ENCODE measurements around the gene PARP8.
"Not testable (repeated sequence)": the region's sequence is repeated elsewhere in the genome, so short reads cannot be mapped to it uniquely, and the experiment has no call there.

The PARP8 gene

DNA sequence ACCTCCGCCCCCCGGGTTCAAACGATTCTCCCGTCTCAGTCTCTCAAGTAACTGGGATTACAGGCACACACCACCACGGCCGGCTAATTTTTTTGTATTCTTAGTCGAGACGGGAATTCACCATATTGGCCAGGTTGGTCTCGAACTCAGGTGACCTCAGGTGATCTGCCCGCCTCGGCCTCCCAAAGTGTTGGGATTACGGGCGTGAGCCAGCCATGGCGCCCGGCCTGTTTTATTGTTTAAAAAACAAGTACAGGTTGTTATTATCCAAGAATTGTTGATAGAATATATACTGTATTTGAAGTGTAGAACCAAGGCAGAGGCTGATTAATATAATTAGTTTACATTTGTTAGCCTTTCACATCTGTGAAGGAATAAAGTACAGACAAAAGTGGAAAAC is 8.9 kb downstream of the PARP8 start:
- DNase-seq (ENCODE audit: low read depth in 1 of 2, low spot score in 1 of 2), result no peak

GRCh38 chr5:50679554-50679953 is 13.1 kb downstream of the PARP8 start:
- DNase-seq (ENCODE audit: low read depth in 1 of 2, low spot score in 1 of 2), result not testable (repeated sequence)

DNA sequence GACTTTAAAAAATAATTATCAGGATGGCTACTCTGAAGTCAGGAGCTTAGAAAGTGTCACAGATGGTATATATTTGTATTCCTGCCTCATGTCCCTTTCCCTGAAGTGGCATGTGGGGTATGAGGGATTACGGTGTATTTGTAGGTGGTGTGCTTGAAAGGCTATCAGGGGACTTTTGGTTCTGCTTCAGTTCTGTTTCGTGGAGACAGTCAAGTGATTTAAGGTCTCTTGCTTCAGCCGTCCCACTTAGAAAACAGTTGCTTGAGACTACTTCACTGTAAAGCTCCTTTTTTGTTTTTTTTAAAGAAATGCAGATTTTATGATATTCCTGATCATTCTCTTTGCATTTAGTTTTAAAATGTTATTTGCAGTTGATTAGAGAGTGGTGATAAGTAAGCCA is 18.3 kb downstream of the PARP8 start:
- no peak for DNase-seq (ENCODE audit: low read depth in 1 of 2, low spot score in 1 of 2)

GRCh38 chr5:50687548-50687947 is 21.1 kb downstream of the PARP8 start:
- DNase-seq (ENCODE audit: low read depth in 1 of 2, low spot score in 1 of 2), result no peak

DNA sequence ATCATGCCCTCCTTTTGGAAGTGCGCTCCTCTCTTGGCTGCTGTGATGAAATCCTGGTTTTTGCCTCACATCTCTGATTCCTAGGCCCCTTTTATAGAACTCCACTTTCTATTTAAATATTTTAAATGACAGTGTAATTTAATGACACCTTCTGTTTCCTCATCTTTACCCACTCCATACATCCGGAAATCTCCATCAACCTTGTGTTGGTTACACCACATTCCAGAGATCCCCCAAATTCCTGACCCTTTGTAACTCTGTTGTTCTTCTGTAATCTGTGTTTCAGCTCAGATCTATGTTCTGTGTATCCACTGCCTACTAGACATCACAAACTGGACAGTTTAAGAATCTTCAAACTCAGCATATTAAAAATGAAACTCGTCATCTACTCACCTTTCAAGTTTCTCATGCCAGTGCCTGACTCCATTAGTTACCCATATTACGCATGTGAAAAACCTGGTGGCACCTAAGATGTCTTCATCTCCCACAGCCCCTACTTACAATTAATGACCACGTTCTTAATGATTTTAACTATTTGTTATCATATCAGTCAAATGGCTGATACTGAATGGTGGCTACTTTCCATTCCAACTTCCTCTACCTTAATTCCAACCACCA is 25.1 kb downstream of the PARP8 start:
- no peak for DNase-seq (ENCODE audit: low read depth in 1 of 2, low spot score in 1 of 2)

GRCh38 chr5:50694027-50694590 is 27.7 kb downstream of the PARP8 start:
- no peak for DNase-seq (ENCODE audit: low read depth in 1 of 2, low spot score in 1 of 2)

DNA sequence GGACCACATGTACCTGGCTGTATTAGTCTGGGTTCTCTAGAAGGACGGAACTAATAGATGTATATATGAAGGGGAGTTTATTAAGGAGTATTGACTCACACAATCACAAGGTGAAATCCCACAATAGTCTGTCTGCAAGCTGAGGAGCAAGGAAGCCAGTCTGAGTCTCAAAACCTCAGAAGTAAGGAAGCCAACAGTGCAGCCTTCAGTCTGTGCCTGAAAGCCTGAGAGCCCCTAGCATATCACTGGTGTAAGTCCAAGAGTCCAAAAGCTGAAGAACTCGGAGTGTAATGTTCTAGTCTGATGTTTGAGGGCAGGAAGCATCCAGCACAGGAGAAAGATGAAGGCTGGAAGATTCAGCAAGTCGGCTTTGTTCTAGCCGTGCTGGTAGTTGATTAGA is 28.2 kb downstream of the PARP8 start:
- DNase-seq (ENCODE audit: low read depth in 1 of 2, low spot score in 1 of 2), result not testable (repeated sequence)

GRCh38 chr5:50697739-50698138 is 31.3 kb downstream of the PARP8 start:
- no peak for DNase-seq (ENCODE audit: low read depth in 1 of 2, low spot score in 1 of 2)

DNA sequence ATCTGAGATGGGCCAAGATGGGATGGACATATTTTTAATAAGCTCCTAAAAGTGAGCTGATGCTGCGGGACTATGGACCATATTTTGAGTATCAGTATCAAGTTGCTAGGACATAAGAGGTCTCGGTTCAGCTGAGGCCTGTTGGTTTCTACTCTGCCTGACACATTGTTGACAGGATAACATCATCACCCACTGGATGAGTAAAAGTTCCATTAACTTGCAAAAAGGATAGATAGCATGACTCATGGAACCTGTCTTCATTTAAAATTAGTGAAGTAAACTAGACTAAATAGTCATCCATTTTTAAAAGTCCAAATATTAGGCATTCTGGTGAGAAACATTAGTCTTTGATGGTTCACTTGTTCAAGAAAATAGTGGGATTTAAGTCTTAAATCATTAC is 33.3 kb downstream of the PARP8 start:
- peak in 1 of 2 donors; percentile 18 for DNase-seq (ENCODE audit: low read depth in 1 of 2, low spot score in 1 of 2)

- DNase-seq (ENCODE audit: low read depth in 1 of 2, low spot score in 1 of 2), result no peak
These were observed 34.3 kb downstream of the PARP8 start for GRCh38 chr5:50700706-50701105.

DNA sequence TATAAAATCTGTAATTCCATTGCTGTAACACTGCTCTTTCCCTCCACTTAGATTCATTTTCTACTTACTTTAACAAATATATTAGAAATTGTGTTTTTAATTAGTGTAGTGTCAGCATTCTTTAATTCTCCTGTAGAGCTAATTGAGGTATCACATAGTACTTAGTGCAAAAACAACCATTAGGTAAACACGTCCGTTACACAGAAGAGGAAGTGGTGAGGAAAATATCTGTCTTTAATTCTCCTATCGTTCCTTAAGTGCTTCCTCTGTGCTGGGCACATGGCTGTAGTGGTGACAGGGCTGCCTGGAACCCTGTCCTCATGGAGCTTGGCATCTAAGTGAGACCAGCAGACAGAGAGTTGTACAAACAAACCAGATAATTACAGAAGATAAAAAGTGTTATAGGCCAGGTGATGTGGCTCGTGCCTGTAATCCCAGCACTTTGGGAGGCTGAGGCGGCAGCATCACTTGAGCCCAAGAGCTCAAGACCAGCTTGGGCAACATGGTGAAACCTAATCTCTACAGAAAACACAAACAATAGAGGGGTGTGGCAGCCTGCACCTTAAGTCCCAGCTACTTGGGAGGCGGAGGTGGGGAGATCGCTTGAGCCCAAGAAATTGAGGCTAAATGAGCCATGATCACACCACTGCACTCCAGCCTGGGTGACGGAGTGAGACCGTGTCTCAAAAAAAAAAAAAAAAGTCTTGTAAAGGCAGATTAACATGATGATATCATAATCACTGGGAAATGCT is 36.4 kb downstream of the PARP8 start:
- DNase-seq (ENCODE audit: low read depth in 1 of 2, low spot score in 1 of 2), result no peak

GRCh38 chr5:50703367-50703666 is 36.9 kb downstream of the PARP8 start:
- DNase-seq (ENCODE audit: low read depth in 1 of 2, low spot score in 1 of 2), result no peak

- no peak for DNase-seq (ENCODE audit: low read depth in 1 of 2, low spot score in 1 of 2)
These were observed 38.3 kb downstream of the PARP8 start for GRCh38 chr5:50704730-50705129.

DNA sequence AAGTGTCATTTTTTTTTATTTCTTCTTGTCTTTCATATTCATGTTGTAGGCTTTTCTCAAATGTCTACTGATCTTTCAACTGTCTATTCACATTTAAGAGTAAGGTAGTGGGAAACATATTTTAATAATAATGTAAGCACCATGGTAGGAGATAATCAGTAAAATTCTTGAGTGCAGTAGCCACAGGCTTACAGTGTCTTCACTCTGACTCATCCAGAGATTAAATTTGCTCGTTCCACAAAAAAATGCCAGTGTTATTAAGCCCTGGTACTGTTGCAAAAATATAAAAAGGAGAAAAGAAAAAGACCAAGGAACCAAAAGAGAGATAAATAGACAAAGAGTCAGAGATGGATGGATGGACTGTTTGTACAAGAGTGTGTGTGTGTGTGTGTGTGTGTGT is 43.0 kb downstream of the PARP8 start:
- no peak for DNase-seq (ENCODE audit: low read depth in 1 of 2, low spot score in 1 of 2)

- DNase-seq (ENCODE audit: low read depth in 1 of 2, low spot score in 1 of 2), result no peak
These were observed 44.4 kb downstream of the PARP8 start for GRCh38 chr5:50710838-50711237.

DNA sequence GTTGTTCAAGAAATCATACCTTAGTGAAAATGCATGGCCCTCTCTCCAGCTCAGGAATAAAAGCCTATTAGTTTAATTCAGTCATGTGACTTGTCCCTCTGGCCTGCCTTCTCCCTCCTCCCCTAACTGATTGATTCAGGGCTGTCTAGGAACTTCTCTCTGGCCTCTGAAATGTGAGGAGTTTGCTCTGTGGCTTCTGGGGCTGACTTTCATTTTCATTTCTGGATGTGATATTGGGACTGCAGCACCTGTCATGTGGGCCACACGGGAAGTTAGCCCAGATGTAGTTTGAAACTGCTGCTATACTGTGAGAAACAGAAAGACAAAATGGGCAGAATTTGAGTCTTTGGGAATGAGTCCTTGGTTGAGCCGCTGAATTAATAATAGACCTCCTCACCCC is 44.8 kb downstream of the PARP8 start:
- DNase-seq (ENCODE audit: low read depth in 1 of 2, low spot score in 1 of 2), result peak in 1 of 2 donors; percentile 52

- DNase-seq (ENCODE audit: low read depth in 1 of 2, low spot score in 1 of 2), result no peak
These were observed 46.0 kb downstream of the PARP8 start for GRCh38 chr5:50712479-50712878.

- no peak for DNase-seq (ENCODE audit: low read depth in 1 of 2, low spot score in 1 of 2)
These were observed 48.6 kb downstream of the PARP8 start for GRCh38 chr5:50715001-50715400.

GRCh38 chr5:50716134-50716533 is 49.7 kb downstream of the PARP8 start:
- no peak for DNase-seq (ENCODE audit: low read depth in 1 of 2, low spot score in 1 of 2)

GRCh38 chr5:50717651-50718050 is 51.2 kb downstream of the PARP8 start:
- no peak for DNase-seq (ENCODE audit: low read depth in 1 of 2, low spot score in 1 of 2)

DNA sequence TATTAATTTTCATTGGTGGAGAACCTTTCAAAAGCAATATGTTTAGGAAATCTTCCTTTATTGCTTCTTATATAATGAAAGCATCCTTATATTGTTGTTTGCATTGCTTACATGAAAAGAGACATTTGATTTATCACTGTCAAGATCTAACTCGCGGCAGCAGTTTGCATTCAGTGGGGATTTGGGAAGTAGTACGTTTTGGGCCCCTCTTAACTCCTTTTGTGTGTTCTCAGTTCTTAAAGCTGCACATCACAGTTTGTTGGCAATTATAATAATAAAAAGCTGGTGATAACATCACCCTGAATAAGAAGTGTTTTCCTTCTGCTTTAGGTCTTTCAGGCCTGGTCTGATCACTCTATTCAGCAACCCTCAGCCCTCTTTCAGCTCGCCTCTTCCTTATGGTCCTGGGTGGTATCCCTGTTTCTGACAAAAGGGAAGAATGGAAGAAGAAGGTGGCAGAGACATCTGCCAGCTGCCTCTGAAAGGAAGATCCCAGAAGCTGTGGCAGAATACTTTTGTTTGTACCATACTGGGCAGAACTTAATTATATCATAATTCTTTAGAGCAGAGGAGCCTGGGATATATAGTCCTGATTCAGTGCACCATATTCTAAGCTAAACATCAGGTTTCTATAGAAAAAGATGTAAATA is 53.7 kb downstream of the PARP8 start:
- DNase-seq (ENCODE audit: low read depth in 1 of 2, low spot score in 1 of 2), result no peak

- no peak for DNase-seq (ENCODE audit: low read depth in 1 of 2, low spot score in 1 of 2)
These were observed 55.8 kb downstream of the PARP8 start for GRCh38 chr5:50722223-50722622.

All from activated CD4-positive, alpha-beta T cell treated with anti-CD3 and anti-CD28 coated beads, Interleukin-2, amount 50 U/mL, for 24 hours (primary cell).